Thymus (tissue), 11 donors: ENCODE results near the gene KDM6B. TPM values are rescaled to one million over a fixed set of nuclear protein-coding genes. Genes with fewer than 3 reads are reported as not detected.

ENCODE experiments used
- DNase-seq, 9 donors: peaks; one replicate each; pipeline ENCODE4 v3.0.0-alpha.2; 2013; ENCODE audit warnings: low spot score in 9 of 9, low read depth in 6 of 9, missing footprints in 1 of 9
- H3K27ac ChIP-seq, 2 donors: one replicate each; pipeline ENCODE4 v1.5.1; 2013; ENCODE audit warnings: control low read depth in 1 of 2, low read depth in 1 of 2, low read length in 1 of 2, mild to moderate bottlenecking in 1 of 2, moderate library complexity in 1 of 2
- H3K27me3 ChIP-seq, 2 donors: one replicate each; pipeline ENCODE4 v1.5.1; 2013; ENCODE audit warnings: low read length in 1 of 2; ENCODE audit not compliant: control insufficient read depth in 2 of 2, insufficient read depth in 1 of 2
- H3K36me3 ChIP-seq, 2 donors: one replicate each; pipeline ENCODE4 v1.5.1; 2013; ENCODE audit warnings: low read length in 1 of 2, mild to moderate bottlenecking in 1 of 2, moderate library complexity in 1 of 2; ENCODE audit not compliant: control insufficient read depth in 2 of 2, insufficient read depth in 2 of 2
- H3K4me1 ChIP-seq, 2 donors: one replicate each; pipeline ENCODE4 v1.5.1; 2013; ENCODE audit warnings: low read length in 2 of 2; ENCODE audit not compliant: control insufficient read depth in 2 of 2, insufficient read depth in 2 of 2
- H3K4me3 ChIP-seq, 2 donors: one replicate each; pipeline ENCODE4 v1.5.1; 2013; ENCODE audit warnings: low read length in 2 of 2, control low read depth in 1 of 2, mild to moderate bottlenecking in 1 of 2
- H3K9me3 ChIP-seq, 2 donors: one replicate each; pipeline ENCODE4 v1.5.1; 2013; ENCODE audit warnings: low read length in 1 of 2, mild to moderate bottlenecking in 1 of 2; ENCODE audit not compliant: control insufficient read depth in 2 of 2, insufficient read depth in 1 of 2
- WGBS: extraction: QIAGEN DNeasy Blood & Tissue Kit; methylation state at CpG from one replicate; pipeline ENCODE4 v1.1.7; 2013; 5-methylcytosine and 5-hydroxymethylcytosine counted together
- polyA plus RNA-seq: library from polyadenylated mRNA; stranded (reverse); fragments of 200-250 nt; gene quantifications from one replicate; pipeline ENCODE4 v1.2.3, GENCODE V29; 2013
- total RNA-seq: library from RNA; stranded (reverse); fragments of 120-200 nt; gene quantifications from one replicate; pipeline ENCODE4 v1.2.4, GENCODE V29; 2013
- donor health status: healthy.

KDM6B gene
- total and polyA plus RNA-seq, 2 donors: 6.3 to 16.3 TPM

DNA sequence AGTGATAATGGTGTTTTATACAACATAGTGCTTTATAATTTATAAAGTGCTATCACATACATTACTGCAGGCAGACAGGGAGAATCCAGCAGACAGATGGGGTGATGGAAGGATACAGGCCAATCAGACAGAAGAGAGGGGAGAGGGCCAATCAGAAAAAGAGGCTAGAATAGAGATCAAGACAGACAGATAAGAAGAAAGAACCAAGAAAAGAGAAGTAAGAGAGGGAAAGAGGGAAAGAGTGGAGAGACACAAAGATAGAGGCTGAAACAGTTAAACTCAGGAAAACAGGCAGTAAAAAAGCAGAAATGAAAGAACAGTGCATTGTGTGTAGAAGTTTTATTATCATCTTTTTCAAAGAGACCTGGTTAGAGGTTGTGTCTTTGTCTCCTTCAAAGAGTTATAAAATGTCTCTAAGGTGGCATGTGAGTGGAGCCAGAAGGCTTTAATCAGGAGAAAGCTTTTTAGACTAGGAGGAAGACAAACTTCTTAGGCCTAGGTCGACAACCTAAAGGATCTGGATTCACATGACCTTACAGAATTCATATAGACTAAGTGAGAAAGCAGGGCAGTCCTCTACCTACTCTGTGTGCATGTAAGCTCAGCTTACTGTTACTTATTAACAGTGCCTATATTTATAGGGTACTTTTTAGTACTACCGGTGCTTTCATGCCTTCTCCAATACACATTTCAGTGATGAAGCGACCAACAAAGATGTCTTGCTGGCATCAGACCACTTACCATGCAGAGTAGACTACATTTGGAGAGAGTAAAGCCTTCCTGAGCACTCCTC lies 46.3 kb downstream of the KDM6B start:
- H3K36me3 ChIP-seq: peaks cover 0 to 5% of the 10 kb centered on the region in 2 donors
- WGBS: 80% methylated on average over 3 of the region's 3 CpGs
- H3K4me1 ChIP-seq: peaks cover 29 to 40% of the 10 kb centered on the region in 2 donors

GRCh38 chr17:7881276-7882054 lies 47.4 kb downstream of the KDM6B start:
- DNase-seq: no peak
- peaks cover 0 to 6% of the 10 kb centered on the region in 2 donors for H3K9me3 ChIP-seq
- H3K36me3 ChIP-seq: peaks cover 0 to 5% of the 10 kb centered on the region in 2 donors
- H3K4me3 ChIP-seq: no peak overlapping the region
- peak overlapping the region; percentile 57 to 66 for H3K27ac ChIP-seq
- no peaks in the 10 kb centered on the region for H3K27me3 ChIP-seq
- WGBS: 37% methylated on average over 7 of the region's 7 CpGs
- H3K4me1 ChIP-seq: peaks cover 29 to 49% of the 10 kb centered on the region in 2 donors

More for the DNA sequence above, 46.3 kb downstream of the KDM6B start:
- no peaks in the 10 kb centered on the region for H3K27me3 ChIP-seq
- DNase-seq: peak in 1 of 9 donors; percentile 46
- H3K9me3 ChIP-seq: no peaks in the 10 kb centered on the region
- no peak overlapping the region for H3K4me3 ChIP-seq
- H3K27ac ChIP-seq: peak overlapping the region in 1 of 2 donors; percentile 56

DNA sequence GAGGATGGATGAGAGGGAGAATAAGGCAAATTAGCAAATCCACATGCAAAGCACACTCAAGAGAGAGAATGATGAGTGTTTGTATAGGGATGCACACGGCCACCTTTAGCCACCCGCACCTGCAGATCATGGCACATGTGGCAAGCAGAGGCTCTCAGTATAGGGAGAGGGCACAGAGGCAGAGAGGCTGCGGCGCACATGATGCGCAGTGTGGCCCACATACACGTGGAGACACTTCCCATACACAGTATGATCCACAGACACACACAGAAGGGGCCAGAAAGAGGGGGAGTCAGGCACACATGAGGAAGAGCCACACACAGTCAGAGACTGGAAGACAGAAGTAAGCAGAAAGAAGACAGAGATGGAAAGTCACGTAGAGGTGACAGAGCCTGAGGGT lies 48.1 kb downstream of the KDM6B start:
- H3K4me3 ChIP-seq: no peak overlapping the region
- H3K4me1 ChIP-seq: peaks cover 31 to 55% of the 10 kb centered on the region in 2 donors
- H3K36me3 ChIP-seq: peaks cover 0 to 5% of the 10 kb centered on the region in 2 donors
- peak in 1 of 9 donors; percentile 31 for DNase-seq
- peak overlapping the region; percentile 1 to 57 for H3K27ac ChIP-seq
- peaks cover 0 to 6% of the 10 kb centered on the region in 2 donors for H3K9me3 ChIP-seq
- H3K27me3 ChIP-seq: no peaks in the 10 kb centered on the region
- WGBS: 69% methylated on average over 7 of the region's 7 CpGs

DNA sequence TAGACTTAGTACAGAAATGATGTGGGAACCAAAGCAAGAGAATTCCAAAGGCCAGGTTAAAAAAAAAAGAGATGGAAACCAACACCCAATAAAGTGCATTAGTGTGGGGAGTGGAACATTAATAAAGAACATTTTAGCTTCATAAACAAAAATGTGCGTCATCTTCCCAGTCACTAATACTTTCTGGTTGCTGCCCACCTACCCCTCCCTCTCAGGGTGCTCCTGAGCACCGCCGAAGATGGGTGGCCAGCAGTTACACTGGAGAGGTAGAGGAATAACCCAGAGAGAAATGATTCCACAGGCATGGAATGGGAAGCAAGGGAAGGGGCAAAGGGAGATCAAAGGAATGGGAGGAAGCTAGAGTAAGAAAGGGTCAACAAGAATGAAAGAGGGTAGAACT lies 48.6 kb downstream of the KDM6B start:
- Histone ChIP-seq H3K4me3 (no peak overlapping the region), H3K27me3 (no peaks in the 10 kb centered on the region), H3K27ac (peak overlapping the region in 1 of 2 donors; percentile 8), H3K9me3 (peaks cover 0 to 6% of the 10 kb centered on the region in 2 donors), H3K36me3 (peaks cover 0 to 5% of the 10 kb centered on the region in 2 donors), H3K4me1 (peaks cover 33 to 57% of the 10 kb centered on the region in 2 donors)
- DNase-seq: no peak
- WGBS: 98% methylated on average over 3 of the region's 3 CpGs

Other genes starting within 250 kb of the KDM6B start
- gene SOX15, start 244.1 kb upstream of the KDM6B start, total RNA-seq: 0.94 TPM
- gene SOX15, start 244.1 kb upstream of the KDM6B start, polyA plus RNA-seq: 5.2 TPM
- 33.3 TPM for gene FXR2, start 219.3 kb upstream of the KDM6B start, total RNA-seq
- gene FXR2, start 219.3 kb upstream of the KDM6B start, polyA plus RNA-seq: 36.6 TPM
- gene SAT2, start 206.4 kb upstream of the KDM6B start, total RNA-seq: 31.9 TPM
- 163 TPM for gene SAT2, start 206.4 kb upstream of the KDM6B start, polyA plus RNA-seq
- gene SHBG, start 204.1 kb upstream of the KDM6B start, total RNA-seq: 0.09 TPM
- 0.62 TPM for gene SHBG, start 204.1 kb upstream of the KDM6B start, polyA plus RNA-seq
- gene ATP1B2, start 183.3 kb upstream of the KDM6B start, total RNA-seq: 0.05 TPM
- 1.3 TPM for gene ATP1B2, start 183.3 kb upstream of the KDM6B start, polyA plus RNA-seq
- gene TP53, start 146.7 kb upstream of the KDM6B start, total RNA-seq: 34.3 TPM
- 31.9 TPM for gene TP53, start 146.7 kb upstream of the KDM6B start, polyA plus RNA-seq
- gene WRAP53, start 145.7 kb upstream of the KDM6B start, total RNA-seq: 13.2 TPM
- 14.2 TPM for gene WRAP53, start 145.7 kb upstream of the KDM6B start, polyA plus RNA-seq
- gene EFNB3, start 129.0 kb upstream of the KDM6B start, total RNA-seq: 0.52 TPM
- gene EFNB3, start 129.0 kb upstream of the KDM6B start, polyA plus RNA-seq: 0.52 TPM
- gene DNAH2, start 116.5 kb upstream of the KDM6B start, total RNA-seq: 0.14 TPM
- gene DNAH2, start 116.5 kb upstream of the KDM6B start, polyA plus RNA-seq: 0.07 TPM
- gene TMEM88, start 20.8 kb downstream of the KDM6B start, total RNA-seq: 1.6 TPM
- 29.1 TPM for gene TMEM88, start 20.8 kb downstream of the KDM6B start, polyA plus RNA-seq
- 155 TPM for gene NAA38, start 23.3 kb downstream of the KDM6B start, total RNA-seq
- gene NAA38, start 23.3 kb downstream of the KDM6B start, polyA plus RNA-seq: 85.3 TPM
- 8.2 TPM for gene CYB5D1, start 23.8 kb downstream of the KDM6B start, total RNA-seq
- gene CYB5D1, start 23.8 kb downstream of the KDM6B start, polyA plus RNA-seq: 6.0 TPM
- gene CHD3, start 54.6 kb downstream of the KDM6B start, total RNA-seq: 69.5 TPM
- 119 TPM for gene CHD3, start 54.6 kb downstream of the KDM6B start, polyA plus RNA-seq
- 2.7 TPM for gene RNF227, start 82.1 kb downstream of the KDM6B start, total RNA-seq
- 5.8 TPM for gene RNF227, start 82.1 kb downstream of the KDM6B start, polyA plus RNA-seq
- gene KCNAB3, start 95.6 kb downstream of the KDM6B start, total RNA-seq: 1.2 TPM
- gene KCNAB3, start 95.6 kb downstream of the KDM6B start, polyA plus RNA-seq: 8.9 TPM
- gene TRAPPC1, start 97.7 kb downstream of the KDM6B start, total RNA-seq: 29.0 TPM
- 137 TPM for gene TRAPPC1, start 97.7 kb downstream of the KDM6B start, polyA plus RNA-seq
- 18.9 TPM for gene CNTROB, start 98.0 kb downstream of the KDM6B start, total RNA-seq
- 39.0 TPM for gene CNTROB, start 98.0 kb downstream of the KDM6B start, polyA plus RNA-seq
- gene GUCY2D, start 168.4 kb downstream of the KDM6B start, total RNA-seq: 0.05 TPM
- gene GUCY2D, start 168.4 kb downstream of the KDM6B start, polyA plus RNA-seq: 0.02 TPM
- gene ALOX15B, start 204.8 kb downstream of the KDM6B start, total RNA-seq: 0.24 TPM
- 5.1 TPM for gene ALOX15B, start 204.8 kb downstream of the KDM6B start, polyA plus RNA-seq